Kidney (tissue), 14 donors: ENCODE data around the gene ANGPT4. TPM values are rescaled to one million over a fixed set of nuclear protein-coding genes. Genes with fewer than 3 reads are reported as not detected.

ENCODE experiments used
- DNase-seq, 5 donors: peaks; one replicate each; pipeline ENCODE4 v3.0.0-alpha.2; 2013 to 2020
- FAIRE-seq: peaks from 2 replicates; lab custom pipeline; 2012; peaks lifted over from hg19 to GRCh38; lab: Jason Lieb, UNC
- H3K27ac ChIP-seq, 2 donors: one replicate each; pipeline ENCODE4 v1.7.0; 2013; ENCODE audit warnings: low read depth in 2 of 2, low read length in 2 of 2, inconsistent platforms in 1 of 2
- H3K27me3 ChIP-seq: one replicate; pipeline ENCODE4 v1.7.1; 2013; ENCODE audit warnings: low read length, inconsistent platforms; ENCODE audit not compliant: control insufficient read depth, insufficient read depth
- H3K36me3 ChIP-seq, 3 donors: one replicate each; pipeline versions ENCODE4 v1.7.0 to v1.7.1; 2013; ENCODE audit warnings: low read length in 3 of 3, control low read depth in 1 of 3, inconsistent platforms in 1 of 3; ENCODE audit not compliant: insufficient read depth in 3 of 3, control insufficient read depth in 2 of 3
- H3K4me1 ChIP-seq, 3 donors: one replicate each; pipeline versions ENCODE4 v1.7.0 to v1.7.1; 2013; ENCODE audit warnings: low read length in 3 of 3, inconsistent platforms in 1 of 3, low read depth in 1 of 3; ENCODE audit not compliant: control insufficient read depth in 2 of 3, insufficient read depth in 2 of 3
- H3K4me3 ChIP-seq, 3 donors: one replicate each; pipeline versions ENCODE4 v1.7.0 to v1.8.1; 2013; ENCODE audit warnings: low read length in 3 of 3, control low read depth in 1 of 3, inconsistent platforms in 1 of 3
- H3K9ac ChIP-seq, 3 donors: one replicate each; pipeline versions ENCODE4 v1.7.0 to v1.7.1; 2013; ENCODE audit warnings: low read length in 3 of 3, control low read depth in 1 of 3, inconsistent platforms in 1 of 3
- H3K9me3 ChIP-seq, 3 donors: one replicate each; pipeline versions ENCODE4 v1.7.0 to v1.7.1; 2013; ENCODE audit warnings: low read length in 3 of 3, control low read depth in 1 of 3, inconsistent platforms in 1 of 3; ENCODE audit not compliant: control insufficient read depth in 2 of 3, insufficient read depth in 1 of 3
- CTCF ChIP-seq: IDR thresholded peaks from 3 replicates; pipeline ENCODE4 v1.5.1; 2012; ENCODE audit warnings: mild to moderate bottlenecking, moderate library complexity, borderline replicate concordance; ENCODE audit not compliant: insufficient read depth; ENCODE audit errors: extremely low read depth
- intact Hi-C: fragments of 100-400 bp; cut with DNase I; formaldehyde crosslinking; loops from one replicate; pipeline ENCODE4 v1.11.1; 2022
- polyA plus RNA-seq: library from polyadenylated mRNA; stranded (reverse); fragments of 350-450 nt; fragmentation: Illumina TruSeq; extraction: RNeasy Lipid Tissue Mini Kit (QIAGEN cat#74804); gene quantifications from one replicate; pipeline ENCODE4 v1.2.3, GENCODE V29; 2014; ENCODE audit warnings: low read depth, low replicate concordance; ENCODE audit not compliant: insufficient read depth
- total RNA-seq: library from RNA; stranded (reverse); fragmentation: NEBNext Ultra II Directional; extraction: Animal tissue kit (Norgen Biotek cat#: 25700); gene quantifications from one replicate; pipeline ENCODE4 v1.2.1, GENCODE V29; 2021
- donor health status: control.
- donor health status: control.
- donor health status: control.
- donor health status: control.
- donor health status: control.
- donor health status: DM: yes; HTN: yes; CAD: no.
- donor health status: Normal renal cell carcinoma (clear cell type).

The ANGPT4 gene
- total and polyA plus RNA-seq, 2 donors from 2014 or later, result 0.24 to 0.57 TPM

GRCh38 chr20:962223-962622, 46.1 kb upstream of the ANGPT4 start:
- H3K27me3 ChIP-seq, result no peaks in the 10 kb centered on the region
- no peak for TF ChIP-seq CTCF
- H3K4me1 ChIP-seq, result no peaks in the 10 kb centered on the region
- intact Hi-C loops, result no loop called here
- H3K27ac ChIP-seq, result no peak overlapping the region
- H3K9me3 ChIP-seq, result no peaks in the 10 kb centered on the region
- FAIRE-seq, result no peak
- no peaks in the 10 kb centered on the region for H3K36me3 ChIP-seq
- no peak for DNase-seq
- no peak overlapping the region for H3K4me3 ChIP-seq
- H3K9ac ChIP-seq, result no peak overlapping the region

GRCh38 chr20:961768-962167, 45.6 kb upstream of the ANGPT4 start:
- Histone ChIP-seq H3K27me3 (no peaks in the 10 kb centered on the region), H3K27ac (no peak overlapping the region), H3K4me1 (no peaks in the 10 kb centered on the region), H3K4me3 (no peak overlapping the region), H3K9ac (no peak overlapping the region), H3K36me3 (no peaks in the 10 kb centered on the region), H3K9me3 (no peaks in the 10 kb centered on the region)
- TF ChIP-seq CTCF, result no peak
- DNase-seq, result no peak
- intact Hi-C loops, result no loop called here
- no peak for FAIRE-seq

GRCh38 chr20:959996-960615, 44.0 kb upstream of the ANGPT4 start:
- no peak for TF ChIP-seq CTCF
- Histone ChIP-seq H3K9ac (no peak overlapping the region), H3K36me3 (no peaks in the 10 kb centered on the region), H3K27ac (no peak overlapping the region), H3K4me1 (peaks cover 0 to 3% (median 2%) of the 10 kb centered on the region in 3 donors), H3K4me3 (no peak overlapping the region), H3K27me3 (peaks cover 3% of the 10 kb centered on the region), H3K9me3 (no peaks in the 10 kb centered on the region)
- intact Hi-C loops, result loop anchor here (5.0 kb wide), 1 partner anchor 143 kb away; no protein-coding TSS in a partner anchor
- DNase-seq (no peak), FAIRE-seq (no peak)
